ENCODE results near the gene NTSR1. TPM values are rescaled to one million over a fixed set of nuclear protein-coding genes. Genes with fewer than 3 reads are reported as not detected.
A peak's percentile ranks its signal among the peaks of the same experiment; 100 is the strongest.

NTSR1 gene
- total and polyA plus RNA-seq, 2 of the 8 experiments (the other 6 are each of a cell fraction or from before 2014, with no cell fraction given): 0.53 to 0.89 TPM

DNA sequence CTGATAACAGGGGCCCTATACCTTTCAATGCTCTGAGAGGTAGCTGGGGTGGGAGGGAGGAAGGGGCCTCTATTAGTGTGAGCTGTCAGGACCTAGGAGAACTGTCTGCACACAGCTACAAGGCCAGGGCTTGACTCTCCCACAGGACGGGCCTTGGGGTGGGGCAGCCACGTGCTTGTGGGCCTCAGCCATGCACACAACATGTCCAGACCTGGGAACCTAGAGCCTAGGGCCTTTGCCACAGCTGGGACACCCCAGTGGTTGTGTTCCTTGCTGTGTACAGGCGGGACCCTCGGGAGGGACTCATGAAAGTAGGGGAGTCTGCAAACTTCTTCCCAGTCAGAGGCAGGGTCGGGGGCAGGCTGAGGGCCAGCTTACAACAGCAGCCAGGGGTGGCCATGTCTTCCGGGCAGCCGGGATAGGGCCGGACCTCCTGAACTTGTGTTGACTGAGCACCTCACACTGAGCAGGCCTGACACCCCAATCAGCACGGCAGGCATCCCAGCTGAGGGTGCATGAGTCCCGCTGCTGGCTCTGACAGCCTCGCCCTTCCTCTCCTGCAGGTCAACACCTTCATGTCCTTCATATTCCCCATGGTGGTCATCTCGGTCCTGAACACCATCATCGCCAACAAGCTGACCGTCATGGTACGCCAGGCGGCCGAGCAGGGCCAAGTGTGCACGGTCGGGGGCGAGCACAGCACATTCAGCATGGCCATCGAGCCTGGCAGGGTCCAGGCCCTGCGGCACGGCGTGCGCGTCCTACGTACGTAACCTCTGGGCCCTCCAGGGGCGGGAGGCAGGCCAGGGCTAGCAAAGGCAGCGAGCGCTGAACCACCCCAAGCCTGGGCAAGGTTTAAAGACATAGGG is 45.7 kb downstream of the NTSR1 start:
- no peak for DNase-seq (ENCODE audit: low read depth in 1 of 2, low spot score in 2 of 2)
- no peak overlapping the region for H3K4me2 ChIP-seq (ENCODE audit: insufficient read depth in 1 of 2, low read depth in 2 of 2, low read length in 2 of 2)
- H3K23me2 ChIP-seq (ENCODE audit: low read depth, low read length): no peaks in the 10 kb centered on the region; the same call in 1 of the 2 replicates
- peak overlapping the region; percentile 39; the same call in 1 of the 2 replicates for H2BK12ac ChIP-seq (ENCODE audit: low read depth, low read length)
- H3K9ac ChIP-seq (replicated peaks in 1 of 4; ENCODE audit: extremely low read depth in 1 of 4, low read depth in 3 of 4, low read length in 3 of 4): no peak overlapping the region
- H4K91ac ChIP-seq (replicated peaks; ENCODE audit: insufficient read length, low read length): no peak overlapping the region
- no peaks in the 10 kb centered on the region for H3K36me3 ChIP-seq (ENCODE audit: control insufficient read depth in 2 of 4, insufficient read depth in 4 of 4, low read length in 3 of 4)
- H2BK15ac ChIP-seq (ENCODE audit: low read length): no peak overlapping the region
- WGBS, 2 experiments (ENCODE audit: extremely low coverage in 1 of 2, insufficient coverage in 1 of 2, insufficient read length in 1 of 2, insufficient replicate concordance in 2 of 2, low coverage in 1 of 2, low lambda C conversion rate in 2 of 2, missing lambda C conversion rate in 1 of 2): 90% methylated on average over 27 of the region's 31 CpGs; no CpG with 5 or more reads in 1 of the 2 experiments
- no peaks in the 10 kb centered on the region for H3K79me2 ChIP-seq (ENCODE audit: control insufficient read depth in 1 of 2, insufficient read depth in 2 of 2, low read length in 2 of 2)
- no peaks in the 10 kb centered on the region for H3K79me1 ChIP-seq (ENCODE audit: low read depth, low read length)
- FAIRE-seq: no peak
- no peak overlapping the region for H2BK5ac ChIP-seq (ENCODE audit: low read depth, low read length)
- H2BK20ac ChIP-seq (ENCODE audit: low read length): no peak overlapping the region
- H4K5ac ChIP-seq (ENCODE audit: insufficient read length, low read depth, low read length): no peak overlapping the region
- H3K14ac ChIP-seq (ENCODE audit: insufficient read length): no peak overlapping the region
- H3K27ac ChIP-seq (ENCODE audit: low read depth, low read length): no peak overlapping the region
- no peaks in the 10 kb centered on the region for H4K20me1 ChIP-seq (replicated peaks in 1 of 2; ENCODE audit: control insufficient read depth in 1 of 2, insufficient read depth in 2 of 2, low read length in 2 of 2)
- no peak overlapping the region for H4K8ac ChIP-seq (ENCODE audit: extremely low read depth, insufficient read depth, low read length)
- ChIA-PET CTCF (ENCODE audit: partially characterized antibody) (interaction anchor here (0.9 to 1.4 kb wide), 4 partner anchors 11 to 213 kb away, joined by 3 read pairs; no protein-coding TSS in a partner anchor), POLR2A (ENCODE audit: partially characterized antibody) (interaction anchor here (1.6 kb wide), 1 partner anchor 26 kb away, joined by 3 read pairs; no protein-coding TSS in a partner anchor)
- no peak overlapping the region for H3K4me3 ChIP-seq (ENCODE audit: extremely low read depth in 1 of 4, insufficient read depth in 2 of 4, low read depth in 3 of 4, low read length in 4 of 4)
- H3K9me3 ChIP-seq (ENCODE audit: insufficient read depth in 2 of 2, low read depth in 1 of 2, low read length in 1 of 2): no peaks in the 10 kb centered on the region
- H3K4ac ChIP-seq (replicated peaks; ENCODE audit: insufficient read length, low read depth, low read length): no peak overlapping the region
- no peak overlapping the region for H3K18ac ChIP-seq (ENCODE audit: extremely low read depth, low read length)
- peaks cover 0 to 10% (median 6%) of the 10 kb centered on the region in 4 experiments; a peak in 5 of 7 replicates for H3K4me1 ChIP-seq (replicated peaks in 1 of 4; ENCODE audit: control insufficient read depth in 3 of 4, insufficient read depth in 4 of 4, low read length in 3 of 4)
- no peaks in the 10 kb centered on the region; a peak in 2 of 7 replicates for H3K27me3 ChIP-seq (replicated peaks in 1 of 4; ENCODE audit: control insufficient read depth in 3 of 4, extremely low read depth in 1 of 4, insufficient read depth in 3 of 4, low read length in 3 of 4)
- peak overlapping the region; percentile 39; the same call in 1 of the 2 replicates for H2AK5ac ChIP-seq (ENCODE audit: low read depth, low read length)
- no peak overlapping the region for H2AFZ ChIP-seq (ENCODE audit: low read length)
- H2BK120ac ChIP-seq (replicated peaks; ENCODE audit: low read depth, low read length): no peak overlapping the region
- H3K56ac ChIP-seq (replicated peaks; ENCODE audit: insufficient read length, low read depth, low read length): no peak overlapping the region
- H3K23ac ChIP-seq (ENCODE audit: insufficient read length): no peak overlapping the region
- TF ChIP-seq SP2 (IDR thresholded peaks at IDR 0.05; ENCODE audit: low read length) (no peak), MAFK (IDR thresholded peaks at IDR 0.05; ENCODE audit: low read depth, low read length) (no peak), YY1 (IDR thresholded peaks at IDR 0.05; ENCODE audit: low read depth, low read length) (no peak), EP300 (IDR thresholded peaks at IDR 0.05; ENCODE audit: borderline replicate concordance in 1 of 2, low read depth in 2 of 2, low read length in 2 of 2) (no peak)
- TF ChIP-seq, protein P1, sequence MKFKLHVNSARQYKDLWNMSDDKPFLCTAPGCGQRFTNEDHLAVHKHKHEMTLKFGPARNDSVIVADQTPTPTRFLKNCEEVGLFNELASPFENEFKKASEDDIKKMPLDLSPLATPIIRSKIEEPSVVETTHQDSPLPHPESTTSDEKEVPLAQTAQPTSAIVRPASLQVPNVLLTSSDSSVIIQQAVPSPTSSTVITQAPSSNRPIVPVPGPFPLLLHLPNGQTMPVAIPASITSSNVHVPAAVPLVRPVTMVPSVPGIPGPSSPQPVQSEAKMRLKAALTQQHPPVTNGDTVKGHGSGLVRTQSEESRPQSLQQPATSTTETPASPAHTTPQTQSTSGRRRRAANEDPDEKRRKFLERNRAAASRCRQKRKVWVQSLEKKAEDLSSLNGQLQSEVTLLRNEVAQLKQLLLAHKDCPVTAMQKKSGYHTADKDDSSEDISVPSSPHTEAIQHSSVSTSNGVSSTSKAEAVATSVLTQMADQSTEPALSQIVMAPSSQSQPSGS (IDR thresholded peaks at IDR 0.05; ENCODE audit: low read length): no peak
- TF ChIP-seq, protein P2, sequence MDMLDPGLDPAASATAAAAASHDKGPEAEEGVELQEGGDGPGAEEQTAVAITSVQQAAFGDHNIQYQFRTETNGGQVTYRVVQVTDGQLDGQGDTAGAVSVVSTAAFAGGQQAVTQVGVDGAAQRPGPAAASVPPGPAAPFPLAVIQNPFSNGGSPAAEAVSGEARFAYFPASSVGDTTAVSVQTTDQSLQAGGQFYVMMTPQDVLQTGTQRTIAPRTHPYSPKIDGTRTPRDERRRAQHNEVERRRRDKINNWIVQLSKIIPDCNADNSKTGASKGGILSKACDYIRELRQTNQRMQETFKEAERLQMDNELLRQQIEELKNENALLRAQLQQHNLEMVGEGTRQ (IDR thresholded peaks at IDR 0.05; ENCODE audit: low read length): no peak
- TF ChIP-seq, protein P3, sequence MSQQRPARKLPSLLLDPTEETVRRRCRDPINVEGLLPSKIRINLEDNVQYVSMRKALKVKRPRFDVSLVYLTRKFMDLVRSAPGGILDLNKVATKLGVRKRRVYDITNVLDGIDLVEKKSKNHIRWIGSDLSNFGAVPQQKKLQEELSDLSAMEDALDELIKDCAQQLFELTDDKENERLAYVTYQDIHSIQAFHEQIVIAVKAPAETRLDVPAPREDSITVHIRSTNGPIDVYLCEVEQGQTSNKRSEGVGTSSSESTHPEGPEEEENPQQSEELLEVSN (IDR thresholded peaks at IDR 0.05): no peak
